K562 (cell line): ENCODE results near the gene ZNF407. TPM values are rescaled to one million over a fixed set of nuclear protein-coding genes. Genes with fewer than 3 reads are reported as not detected.

Source experiments
- ATAC-seq: fragments of 200-7000 bp; cut with Tn5 transposase; 3 replicates; pipeline ENCODE4 v1.9.1; 2020; ENCODE audit warnings: moderate library complexity
- BruUV-seq: library from RNA; stranded (reverse); fragments of 400-500 nt; replicated peaks from 2 replicates; lab custom pipeline; 2021; lab: Mats Ljungman, UMichigan
- CTCF ChIA-PET: fragments of 300-600 bp; formaldehyde crosslinking; extraction: SDS; loops from one replicate; lab custom pipeline; 2021; ENCODE audit warnings: low intra/inter-chr PET ratio; lab: Yijun Ruan, JAX
- POLR2A ChIA-PET: fragments of 300-600, 350-650 bp; sonication (Branson Sonifier 250); formaldehyde crosslinking; extraction: SDS; loops from one replicate; lab custom pipeline; 2021; ENCODE audit warnings: antibody characterized with exemption, inconsistent platforms; lab: Yijun Ruan, JAX
- DNase-seq, 4 experiments: peaks; one replicate each; pipeline versions ENCODE4 v3.0.0 to v3.0.0-alpha.2; 2011 to 2018; ENCODE audit warnings: low spot score in 3 of 4, mixed read lengths in 3 of 4; ENCODE audit errors: extremely low read depth in 1 of 4
- FAIRE-seq: peaks from 2 replicates; lab custom pipeline; 2011; peaks lifted over from hg19 to GRCh38; lab: Jason Lieb, UNC
- H2AFZ ChIP-seq: 2 replicates; pipeline ENCODE4 v1.6.0; 2011; ENCODE audit warnings: low read depth, low read length, control low read depth, inconsistent platforms
- H3K27ac ChIP-seq: fragments of 200-600 bp; 3 replicates; pipeline ENCODE4 v1.8.0; 2011; ENCODE audit warnings: low read depth, mild to moderate bottlenecking, control low read depth, inconsistent platforms, low read length, moderate library complexity, mixed read lengths; ENCODE audit errors: extremely low read depth
- H3K27me3 ChIP-seq, 2 experiments: fragments of 300-600 bp in 1 of 2; 2 replicates in 1 of 2; 3 replicates in 1 of 2; pipeline versions ENCODE4 v1.6.0 to v1.8.0; 2011; ENCODE audit warnings: inconsistent platforms in 2 of 2, low read length in 2 of 2, mild to moderate bottlenecking in 1 of 2, mixed read lengths in 1 of 2, moderate library complexity in 1 of 2; ENCODE audit not compliant: control insufficient read depth in 2 of 2, insufficient read depth in 2 of 2
- H3K36me3 ChIP-seq: fragments of 300-600 bp; 3 replicates; pipeline ENCODE4 v1.8.0; 2011; ENCODE audit warnings: mild to moderate bottlenecking, low read length, inconsistent platforms; ENCODE audit not compliant: control insufficient read depth, insufficient read depth
- H3K4me1 ChIP-seq, 2 experiments: fragments of 200-600 bp in 1 of 2; replicated peaks in 1 of 2; 2 replicates in 1 of 2; 3 replicates in 1 of 2; pipeline versions ENCODE4 v1.5.1 to v1.8.0; 2011; ENCODE audit warnings: inconsistent platforms in 2 of 2, low read length in 2 of 2, mild to moderate bottlenecking in 1 of 2, mixed read lengths in 1 of 2, moderate library complexity in 1 of 2; ENCODE audit not compliant: control insufficient read depth in 2 of 2, insufficient read depth in 2 of 2
- H3K4me2 ChIP-seq: 2 replicates; pipeline ENCODE4 v1.6.1; 2011; ENCODE audit warnings: low read length, control low read depth, inconsistent platforms, mixed read lengths; ENCODE audit not compliant: insufficient read depth
- H3K4me3 ChIP-seq: fragments of 200-600 bp; sonication (generic), shearing (Covaris generic); 2 replicates; pipeline ENCODE4 v1.5.1; 2016; ENCODE audit warnings: control low read depth, inconsistent platforms
- H3K79me2 ChIP-seq: fragments of 200-600 bp; 3 replicates; pipeline ENCODE4 v1.8.0; 2011; ENCODE audit warnings: low read length, inconsistent platforms; ENCODE audit not compliant: control insufficient read depth, insufficient read depth
- H3K9ac ChIP-seq, 2 experiments: 2 replicates each; pipeline versions ENCODE4 v1.6.0 to v1.6.1; 2011; ENCODE audit warnings: low read depth in 2 of 2, low read length in 2 of 2, control low read depth in 1 of 2, inconsistent platforms in 1 of 2, mild to moderate bottlenecking in 1 of 2, mixed read lengths in 1 of 2; ENCODE audit not compliant: insufficient read depth in 1 of 2
- H3K9me1 ChIP-seq: one replicate; pipeline ENCODE4 v1.6.0; 2011; ENCODE audit warnings: inconsistent platforms, mild to moderate bottlenecking, low read length, moderate library complexity; ENCODE audit not compliant: control insufficient read depth, insufficient read depth
- H3K9me3 ChIP-seq: replicated peaks from 2 replicates; pipeline ENCODE4 v1.5.1; 2011; ENCODE audit warnings: low read depth, low read length, inconsistent platforms; ENCODE audit not compliant: control insufficient read depth, insufficient read depth
- H4K20me1 ChIP-seq: replicated peaks from 2 replicates; pipeline ENCODE4 v1.6.1; 2011; ENCODE audit warnings: low read length, inconsistent platforms, mixed read lengths; ENCODE audit not compliant: control insufficient read depth, insufficient read depth
- ARID4B ChIP-seq: sonication (generic); formaldehyde crosslinking; IDR thresholded peaks from 2 replicates; pipeline ENCODE4 v1.8.0; 2022; ENCODE audit warnings: mild to moderate bottlenecking, missing genetic modification reagents
- DEAF1 ChIP-seq: fragments of 450-650 bp; formaldehyde crosslinking; IDR thresholded peaks from 2 replicates; pipeline ENCODE4 v1.4.0; 2020; ENCODE audit warnings: mild to moderate bottlenecking, moderate library complexity
- PRPF4 ChIP-seq: fragments of 200-400 bp; formaldehyde crosslinking; IDR thresholded peaks from one replicate; pipeline ENCODE4 v1.6.1; 2017; ENCODE audit warnings: low read length, low read depth, mild to moderate bottlenecking; ENCODE audit not compliant: insufficient read depth, poor library complexity, severe bottlenecking
- ZNF764 ChIP-seq: fragments of 250-450 bp; sonication (Bioruptor Pico); IDR thresholded peaks from 2 replicates; pipeline ENCODE4 v1.4.0; 2020; ENCODE audit warnings: low read depth, mild to moderate bottlenecking, moderate library complexity
- ZNF830 ChIP-seq: fragments of 250-450 bp; sonication (Bioruptor Pico); IDR thresholded peaks from 2 replicates; pipeline ENCODE4 v1.5.0; 2021; ENCODE audit warnings: mild to moderate bottlenecking
- WGBS: fragments of 100-300 bp; shearing (Covaris generic); methylation state at CpG from one replicate; pipeline ENCODE4 v1.1.6; 2016; ENCODE audit warnings: low coverage, mixed read lengths; ENCODE audit not compliant: insufficient coverage; ENCODE audit errors: missing lambda C conversion rate; 5-methylcytosine and 5-hydroxymethylcytosine counted together
- in situ Hi-C: fragments of 300-500 bp; cut with MboI; formaldehyde crosslinking; loops from 4 replicates; pipeline ENCODE4 v1.15.0; 2018; ENCODE audit warnings: inconsistent platforms, mixed read lengths
- intact Hi-C: fragments of 100-400 bp; cut with micrococcal nuclease; formaldehyde crosslinking; loops from 2 replicates; pipeline ENCODE4 v1.14.2; 2022
- polyA plus RNA-seq, 8 experiments: library from polyadenylated mRNA; depleted of rRNA in 4 of 8; stranded (reverse) in 5 of 8; unstranded in 3 of 8; fragments of >200 nt; fragmentation: Nextera tagmentation in 2 of 8; fragmentation: Illumina TruSeq in 1 of 8; extraction: Ambion mirVana in 2 of 8; extraction: Trizol in 1 of 8; gene quantifications; 2 replicates each; pipeline versions ENCODE4 v1.2.1 to v1.2.3, GENCODE V29; 2011 to 2014; ENCODE audit warnings: inconsistent platforms in 1 of 8, missing spikeins in 1 of 8
- total RNA-seq, 7 experiments: library from RNA; depleted of rRNA in 6 of 7; stranded (reverse); fragments of >200 nt in 6 of 7; fragmentation: Illumina TruSeq in 2 of 7; extraction: Trizol in 2 of 7; gene quantifications; 2 replicates each; pipeline versions ENCODE4 v1.2.1 to v1.2.3, GENCODE V29; 2011 to 2021; ENCODE audit warnings: low replicate concordance in 1 of 7
- TF ChIP-seq, protein P1 (sequence below): fragments of 450-650 bp; IDR thresholded peaks from 2 replicates; pipeline ENCODE4 v1.6.1; 2016; ENCODE audit warnings: low read depth

Gene ZNF407
- total and polyA plus RNA-seq, 9 of the 15 experiments (the other 6 are each of a cell fraction or from before 2014, with no cell fraction given), result 0.21 to 5.4 (median 2.3) TPM

DNA sequence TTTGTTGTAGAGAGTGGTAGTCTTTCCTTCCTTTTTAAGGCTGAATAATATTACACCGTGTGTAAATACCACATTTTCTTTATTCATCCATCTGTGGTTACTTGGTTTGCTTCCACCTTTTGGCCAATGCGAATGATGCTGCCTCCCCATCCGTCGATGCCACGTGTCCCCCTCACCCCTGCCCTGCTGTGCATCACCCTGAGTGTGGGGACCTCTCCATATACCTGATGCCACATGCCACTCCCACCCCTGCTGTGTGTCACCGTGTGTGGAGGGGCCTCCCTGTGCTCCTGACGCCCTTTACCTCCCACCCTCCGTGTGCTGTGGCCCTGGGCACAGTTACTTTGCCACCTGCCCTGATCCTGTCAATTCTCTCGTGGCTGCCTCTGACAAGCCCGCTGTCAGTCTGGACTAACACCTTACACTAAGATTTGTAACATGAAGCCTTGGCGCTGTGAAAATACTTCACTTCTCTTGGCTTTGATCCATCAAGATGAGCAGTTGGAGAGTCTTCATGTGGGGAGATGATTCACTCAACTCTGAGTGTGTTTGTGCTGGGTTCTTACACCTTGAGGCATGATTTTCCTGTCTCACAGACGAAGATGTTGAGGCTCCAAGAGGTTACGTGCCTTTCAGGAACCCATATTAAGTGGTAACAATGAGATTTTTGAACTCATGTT is 234.0 kb downstream of the ZNF407 start:
- Histone ChIP-seq H3K4me3 (no peak overlapping the region), H3K9ac (no peak overlapping the region), H4K20me1 (no peaks in the 10 kb centered on the region), H3K9me3 (no peaks in the 10 kb centered on the region), H2AFZ (no peak overlapping the region), H3K4me1 (no peaks in the 10 kb centered on the region; a peak in 1 of 5 replicates), H3K27ac (no peak overlapping the region), H3K4me2 (no peak overlapping the region), H3K27me3 (no peaks in the 10 kb centered on the region), H3K36me3 (no peaks in the 10 kb centered on the region), H3K9me1 (no peaks in the 10 kb centered on the region), H3K79me2 (no peaks in the 10 kb centered on the region)
- WGBS, result 38% methylated on average over 12 of the region's 13 CpGs
- DNase-seq (no peak), FAIRE-seq (no peak), ATAC-seq (no peak)
- POLR2A ChIA-PET, result no interaction called here
- in situ Hi-C loops (no loop called here), intact Hi-C loops (no loop called here)
- BruUV-seq, result no TSS peak
- CTCF ChIA-PET, result no interaction called here
- TF ChIP-seq, protein P1, sequence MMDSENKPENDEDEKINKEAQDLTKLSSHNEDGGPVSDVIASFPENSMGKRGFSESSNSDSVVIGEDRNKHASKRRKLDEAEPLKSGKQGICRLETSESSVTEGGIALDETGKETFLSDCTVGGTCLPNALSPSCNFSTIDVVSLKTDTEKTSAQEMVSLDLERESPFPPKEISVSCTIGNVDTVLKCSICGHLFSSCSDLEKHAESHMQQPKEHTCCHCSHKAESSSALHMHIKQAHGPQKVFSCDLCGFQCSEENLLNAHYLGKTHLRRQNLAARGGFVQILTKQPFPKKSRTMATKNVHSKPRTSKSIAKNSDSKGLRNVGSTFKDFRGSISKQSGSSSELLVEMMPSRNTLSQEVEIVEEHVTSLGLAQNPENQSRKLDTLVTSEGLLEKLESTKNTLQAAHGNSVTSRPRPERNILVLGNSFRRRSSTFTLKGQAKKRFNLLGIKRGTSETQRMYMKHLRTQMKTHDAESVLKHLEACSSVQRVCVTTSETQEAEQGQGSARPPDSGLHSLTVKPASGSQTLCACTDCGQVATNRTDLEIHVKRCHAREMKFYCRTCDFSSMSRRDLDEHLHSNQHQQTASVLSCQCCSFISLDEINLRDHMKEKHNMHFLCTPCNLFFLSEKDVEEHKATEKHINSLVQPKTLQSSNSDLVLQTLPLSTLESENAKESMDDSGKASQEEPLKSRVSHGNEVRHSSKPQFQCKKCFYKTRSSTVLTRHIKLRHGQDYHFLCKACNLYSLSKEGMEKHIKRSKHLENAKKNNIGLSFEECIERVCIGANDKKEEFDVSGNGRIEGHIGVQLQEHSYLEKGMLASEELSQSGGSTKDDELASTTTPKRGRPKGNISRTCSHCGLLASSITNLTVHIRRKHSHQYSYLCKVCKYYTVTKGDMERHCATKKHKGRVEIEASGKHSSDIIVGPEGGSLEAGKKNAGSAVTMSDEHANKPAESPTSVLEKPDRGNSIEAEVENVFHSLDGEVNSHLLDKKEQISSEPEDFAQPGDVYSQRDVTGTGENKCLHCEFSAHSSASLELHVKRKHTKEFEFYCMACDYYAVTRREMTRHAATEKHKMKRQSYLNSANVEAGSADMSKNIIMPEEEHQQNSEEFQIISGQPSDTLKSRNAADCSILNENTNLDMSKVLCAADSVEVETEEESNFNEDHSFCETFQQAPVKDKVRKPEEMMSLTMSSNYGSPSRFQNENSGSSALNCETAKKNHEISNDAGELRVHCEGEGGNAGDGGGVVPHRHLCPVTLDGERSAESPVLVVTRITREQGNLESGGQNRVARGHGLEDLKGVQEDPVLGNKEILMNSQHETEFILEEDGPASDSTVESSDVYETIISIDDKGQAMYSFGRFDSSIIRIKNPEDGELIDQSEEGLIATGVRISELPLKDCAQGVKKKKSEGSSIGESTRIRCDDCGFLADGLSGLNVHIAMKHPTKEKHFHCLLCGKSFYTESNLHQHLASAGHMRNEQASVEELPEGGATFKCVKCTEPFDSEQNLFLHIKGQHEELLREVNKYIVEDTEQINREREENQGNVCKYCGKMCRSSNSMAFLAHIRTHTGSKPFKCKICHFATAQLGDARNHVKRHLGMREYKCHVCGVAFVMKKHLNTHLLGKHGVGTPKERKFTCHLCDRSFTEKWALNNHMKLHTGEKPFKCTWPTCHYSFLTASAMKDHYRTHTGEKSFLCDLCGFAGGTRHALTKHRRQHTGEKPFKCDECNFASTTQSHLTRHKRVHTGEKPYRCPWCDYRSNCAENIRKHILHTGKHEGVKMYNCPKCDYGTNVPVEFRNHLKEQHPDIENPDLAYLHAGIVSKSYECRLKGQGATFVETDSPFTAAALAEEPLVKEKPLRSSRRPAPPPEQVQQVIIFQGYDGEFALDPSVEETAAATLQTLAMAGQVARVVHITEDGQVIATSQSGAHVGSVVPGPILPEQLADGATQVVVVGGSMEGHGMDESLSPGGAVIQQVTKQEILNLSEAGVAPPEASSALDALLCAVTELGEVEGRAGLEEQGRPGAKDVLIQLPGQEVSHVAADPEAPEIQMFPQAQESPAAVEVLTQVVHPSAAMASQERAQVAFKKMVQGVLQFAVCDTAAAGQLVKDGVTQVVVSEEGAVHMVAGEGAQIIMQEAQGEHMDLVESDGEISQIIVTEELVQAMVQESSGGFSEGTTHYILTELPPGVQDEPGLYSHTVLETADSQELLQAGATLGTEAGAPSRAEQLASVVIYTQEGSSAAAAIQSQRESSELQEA, result no peak
- no peak for TF ChIP-seq ZNF764 (CRISPR knock-in tag)
- no peak for TF ChIP-seq ARID4B (CRISPR knock-in tag)
- no peak for TF ChIP-seq DEAF1
- no peak for TF ChIP-seq PRPF4
- no peak for TF ChIP-seq ZNF830 (CRISPR knock-in tag)
